ENCODE measurements around the gene CTF1.

The CTF1 gene

GRCh38 chr16:30925995-30926811, 29.8 kb downstream of the CTF1 start:
- H3K4me3 ChIP-seq (replicated peaks; ENCODE audit: low read depth, low read length): no peak overlapping the region
- DNase-seq (ENCODE audit: low read depth): no peak
- no peak for TF ChIP-seq CTCF (IDR thresholded peaks at IDR 0.05; ENCODE audit: low read length, missing control alignments)

GRCh38 chr16:30926937-30927788, 30.7 kb downstream of the CTF1 start:
- H3K4me3 ChIP-seq (replicated peaks; ENCODE audit: low read depth, low read length): no peak overlapping the region
- TF ChIP-seq CTCF (IDR thresholded peaks at IDR 0.05; ENCODE audit: low read length, missing control alignments): no peak
- DNase-seq (ENCODE audit: low read depth): no peak

- H3K4me3 ChIP-seq (replicated peaks; ENCODE audit: low read depth, low read length): no peak overlapping the region
- DNase-seq (ENCODE audit: low read depth): peak; percentile 42
- no peak for TF ChIP-seq CTCF (IDR thresholded peaks at IDR 0.05; ENCODE audit: low read length, missing control alignments)
Measured at GRCh38 chr16:30927789-30928378, 31.5 kb downstream of the CTF1 start.

- TF ChIP-seq CTCF (IDR thresholded peaks at IDR 0.05; ENCODE audit: low read length, missing control alignments): no peak
- no peak overlapping the region for H3K4me3 ChIP-seq (replicated peaks; ENCODE audit: low read depth, low read length)
- DNase-seq (ENCODE audit: low read depth): no peak
Measured at GRCh38 chr16:30928390-30928789, 32.0 kb downstream of the CTF1 start.

- no peak overlapping the region for H3K4me3 ChIP-seq (replicated peaks; ENCODE audit: low read depth, low read length)
- no peak for DNase-seq (ENCODE audit: low read depth)
- TF ChIP-seq CTCF (IDR thresholded peaks at IDR 0.05; ENCODE audit: low read length, missing control alignments): no peak
Measured at GRCh38 chr16:30929167-30929566, 32.8 kb downstream of the CTF1 start.

GRCh38 chr16:30930160-30930571, 33.8 kb downstream of the CTF1 start:
- TF ChIP-seq CTCF (IDR thresholded peaks at IDR 0.05; ENCODE audit: low read length, missing control alignments): no peak
- H3K4me3 ChIP-seq (replicated peaks; ENCODE audit: low read depth, low read length): no peak overlapping the region
- no peak for DNase-seq (ENCODE audit: low read depth)
